ENCODE results near the gene MRPL22. TPM values are rescaled to one million over a fixed set of nuclear protein-coding genes. Genes with fewer than 3 reads are reported as not detected.
"Not testable (repeated sequence)": the region's sequence is repeated elsewhere in the genome, so short reads cannot be mapped to it uniquely, and the experiment has no call there.

Gene MRPL22
- total and polyA plus RNA-seq, 2 of the 13 experiments (the other 11 are each of a cell fraction or from before 2014, with no cell fraction given) = 66.8 to 84.8 TPM

- no peak for TF ChIP-seq CBX1 (IDR thresholded peaks at IDR 0.05; ENCODE audit: low read depth)
Measured at GRCh38 chr5:154901276-154901675, 39.6 kb upstream of the MRPL22 start (continued).

DNA sequence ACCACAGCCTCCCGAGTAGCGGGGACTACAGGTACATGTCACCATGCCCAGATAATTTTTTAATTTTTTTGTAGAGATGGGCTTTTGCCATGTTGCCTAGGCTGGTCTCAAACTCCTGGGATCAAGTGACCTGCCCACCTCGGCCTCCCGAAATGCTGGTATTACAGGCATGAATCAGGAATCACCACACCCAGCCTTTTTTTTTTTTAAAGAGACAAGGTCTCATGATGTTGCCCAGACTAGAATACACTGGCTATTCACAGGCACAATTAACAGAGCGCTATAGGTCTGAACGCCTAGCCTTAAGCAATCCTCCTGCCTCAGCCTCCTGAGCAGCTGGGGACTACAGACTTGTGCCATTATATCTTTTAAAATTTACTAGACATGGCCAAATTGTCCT is 39.0 kb upstream of the MRPL22 start:
- WGBS (ENCODE audit: low lambda C conversion rate) = 98% methylated on average over 5 of the region's 6 CpGs
- no peak overlapping the region for H3K9ac ChIP-seq (ENCODE audit: insufficient read depth, low read depth, low read length)
- no peaks in the 10 kb centered on the region for H3K4me1 ChIP-seq (ENCODE audit: insufficient read depth, low read length)
- H4K20me1 ChIP-seq (ENCODE audit: insufficient read depth, low read length) = no peaks in the 10 kb centered on the region
- in situ Hi-C loops (cut with HindIII; ENCODE audit: extremely low pct_ligation_motif_present, low pct_unique_long_range_greater_than_20kb) = no loop called here
- ChIA-PET POLR2A (no interaction called here), CTCF (ENCODE audit: low intra/inter-chr PET ratio, low total read pairs) (no interaction called here)
- H2AFZ ChIP-seq (ENCODE audit: low read length) = no peak overlapping the region
- no peak overlapping the region for H3K4me2 ChIP-seq (ENCODE audit: low read depth, low read length)
- H3K79me2 ChIP-seq (ENCODE audit: insufficient read depth, low read length) = no peaks in the 10 kb centered on the region
- ATAC-seq (no peak), DNase-seq (ENCODE audit: low spot score) (no peak), FAIRE-seq (no peak)
- no peaks in the 10 kb centered on the region for H3K27me3 ChIP-seq (ENCODE audit: control insufficient read depth in 1 of 2, insufficient read depth in 2 of 2, low read length in 2 of 2)
- intact Hi-C loops (cut with micrococcal nuclease; ENCODE audit: unreplicated experiment) = no loop called here
- H3K27ac ChIP-seq (ENCODE audit: extremely low read length, insufficient read depth, low read length) = no peak overlapping the region
- no TSS peak for BruUV-seq (replicated peaks)
- peaks cover 31 to 89% of the 10 kb centered on the region in 2 experiments for H3K36me3 ChIP-seq (replicated peaks in 1 of 2; ENCODE audit: control insufficient read depth in 1 of 2, insufficient read depth in 2 of 2, low read length in 2 of 2)
- no peak overlapping the region for H3K4me3 ChIP-seq (replicated peaks in 1 of 3; ENCODE audit: insufficient read depth in 1 of 3, low read depth in 2 of 3, low read length in 3 of 3)
- no peak for TF ChIP-seq CENPBD1 (CRISPR knock-in tag; IDR thresholded peaks at IDR 0.05; ENCODE audit: borderline replicate concordance, low read depth)
- TF ChIP-seq MZF1 (CRISPR knock-in tag; IDR thresholded peaks at IDR 0.05; ENCODE audit: borderline replicate concordance) = no peak
- TF ChIP-seq SETDB1 (CRISPR knock-in tag; IDR thresholded peaks at IDR 0.05; ENCODE audit: borderline replicate concordance) = no peak
- no peaks in the 10 kb centered on the region for H3K9me3 ChIP-seq (ENCODE audit: low read length)

DNA sequence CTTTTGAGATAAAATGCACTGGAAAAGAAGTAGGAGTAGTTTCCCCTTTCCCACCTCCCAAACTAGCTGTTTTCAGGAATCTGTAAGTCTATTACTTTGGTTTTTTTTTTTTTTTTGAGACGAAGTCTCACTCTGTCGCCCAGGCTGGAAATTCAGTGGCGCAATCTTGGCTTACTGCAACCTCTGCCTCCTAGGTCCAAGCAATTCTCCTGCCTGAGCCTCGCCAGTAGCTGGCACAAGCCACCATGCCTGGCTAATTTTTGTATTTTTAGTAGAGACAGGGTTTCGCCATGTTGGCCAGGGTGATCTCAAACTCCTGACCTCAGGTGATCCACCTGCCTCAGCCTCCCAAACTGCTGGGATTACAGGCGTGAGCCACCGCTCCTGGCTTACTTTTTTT is 35.3 kb upstream of the MRPL22 start:
- BruUV-seq (replicated peaks); H3K9ac ChIP-seq (ENCODE audit: insufficient read depth, low read depth, low read length); H3K27me3 ChIP-seq (ENCODE audit: control insufficient read depth in 1 of 2, insufficient read depth in 2 of 2, low read length in 2 of 2); H3K79me2 ChIP-seq (ENCODE audit: insufficient read depth, low read length); intact Hi-C loops (cut with micrococcal nuclease; ENCODE audit: unreplicated experiment); ATAC-seq; FAIRE-seq; POLR2A ChIA-PET; DNase-seq (ENCODE audit: low spot score); H3K9me3 ChIP-seq (ENCODE audit: low read length); H4K20me1 ChIP-seq (ENCODE audit: insufficient read depth, low read length); H2AFZ ChIP-seq (ENCODE audit: low read length); H3K4me2 ChIP-seq (ENCODE audit: low read depth, low read length); in situ Hi-C loops (cut with HindIII; ENCODE audit: extremely low pct_ligation_motif_present, low pct_unique_long_range_greater_than_20kb); H3K27ac ChIP-seq (ENCODE audit: extremely low read length, insufficient read depth, low read length); H3K4me1 ChIP-seq (ENCODE audit: insufficient read depth, low read length); CTCF ChIA-PET (ENCODE audit: low intra/inter-chr PET ratio, low total read pairs); H3K4me3 ChIP-seq (replicated peaks in 1 of 3; ENCODE audit: insufficient read depth in 1 of 3, low read depth in 2 of 3, low read length in 3 of 3): not testable (repeated sequence)
- WGBS (ENCODE audit: low lambda C conversion rate) = 99% methylated on average over 7 of the region's 7 CpGs
- H3K36me3 ChIP-seq (replicated peaks in 1 of 2; ENCODE audit: control insufficient read depth in 1 of 2, insufficient read depth in 2 of 2, low read length in 2 of 2) = peaks cover 26 to 81% of the 10 kb centered on the region in 2 experiments
